ENCODE data around the gene CPVL.

CPVL gene

DNA sequence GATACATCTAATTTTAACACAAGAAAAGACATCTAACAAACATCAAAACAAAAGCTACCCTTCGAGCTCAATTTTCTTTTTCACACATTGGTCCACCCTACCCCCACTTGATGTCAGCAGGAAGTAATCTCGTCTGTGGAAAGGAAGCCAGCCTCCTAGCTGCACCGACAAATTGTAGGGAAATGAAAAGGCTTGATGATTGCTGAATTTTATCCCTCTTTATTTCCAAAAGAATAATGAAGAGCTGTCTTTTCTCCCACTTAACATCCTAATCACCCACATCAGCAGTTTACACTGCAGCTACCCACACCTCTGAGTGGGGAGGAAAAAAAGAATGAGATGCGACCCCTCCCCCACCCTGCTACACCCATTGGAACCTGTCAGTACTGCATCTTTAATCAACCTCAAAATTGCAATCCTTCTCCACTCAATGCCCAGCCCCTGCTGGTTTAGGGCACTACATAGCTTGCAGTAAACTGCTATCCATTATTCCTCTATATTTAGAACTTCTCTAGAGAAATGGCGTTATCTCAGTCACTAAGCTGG, 10.6 kb upstream of the CPVL start:
- no peak overlapping the region for H3K4me3 ChIP-seq
- no peak for DNase-seq (ENCODE audit: low spot score)

DNA sequence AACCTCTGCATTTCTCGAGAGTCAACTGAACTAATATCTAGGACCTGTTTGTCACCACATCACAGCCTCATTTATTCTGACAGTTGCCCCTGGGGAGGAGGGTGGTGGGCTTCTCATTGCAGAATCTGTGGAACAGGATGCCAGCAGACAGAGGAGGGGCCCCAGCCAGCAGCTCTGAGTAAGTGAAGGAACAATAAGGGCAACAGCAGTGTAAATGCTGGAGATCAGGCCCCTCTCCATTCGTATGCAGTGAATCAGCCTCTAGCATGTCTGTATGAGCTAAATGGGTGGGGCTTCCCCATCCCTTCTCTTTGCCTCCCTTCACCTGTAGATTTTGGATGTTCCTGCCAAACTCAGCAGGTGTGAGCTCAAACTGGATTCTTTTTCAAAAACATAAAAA, 7.7 kb upstream of the CPVL start:
- TF ChIP-seq, protein P1, sequence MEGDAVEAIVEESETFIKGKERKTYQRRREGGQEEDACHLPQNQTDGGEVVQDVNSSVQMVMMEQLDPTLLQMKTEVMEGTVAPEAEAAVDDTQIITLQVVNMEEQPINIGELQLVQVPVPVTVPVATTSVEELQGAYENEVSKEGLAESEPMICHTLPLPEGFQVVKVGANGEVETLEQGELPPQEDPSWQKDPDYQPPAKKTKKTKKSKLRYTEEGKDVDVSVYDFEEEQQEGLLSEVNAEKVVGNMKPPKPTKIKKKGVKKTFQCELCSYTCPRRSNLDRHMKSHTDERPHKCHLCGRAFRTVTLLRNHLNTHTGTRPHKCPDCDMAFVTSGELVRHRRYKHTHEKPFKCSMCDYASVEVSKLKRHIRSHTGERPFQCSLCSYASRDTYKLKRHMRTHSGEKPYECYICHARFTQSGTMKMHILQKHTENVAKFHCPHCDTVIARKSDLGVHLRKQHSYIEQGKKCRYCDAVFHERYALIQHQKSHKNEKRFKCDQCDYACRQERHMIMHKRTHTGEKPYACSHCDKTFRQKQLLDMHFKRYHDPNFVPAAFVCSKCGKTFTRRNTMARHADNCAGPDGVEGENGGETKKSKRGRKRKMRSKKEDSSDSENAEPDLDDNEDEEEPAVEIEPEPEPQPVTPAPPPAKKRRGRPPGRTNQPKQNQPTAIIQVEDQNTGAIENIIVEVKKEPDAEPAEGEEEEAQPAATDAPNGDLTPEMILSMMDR (IDR thresholded peaks at IDR 0.05) = no peak
- no peak overlapping the region for H3K4me3 ChIP-seq

More for the DNA sequence above, 10.6 kb upstream of the CPVL start:
- H3K27ac ChIP-seq = no peak overlapping the region
- TF ChIP-seq, protein P1 (IDR thresholded peaks at IDR 0.05) = no peak

DNA sequence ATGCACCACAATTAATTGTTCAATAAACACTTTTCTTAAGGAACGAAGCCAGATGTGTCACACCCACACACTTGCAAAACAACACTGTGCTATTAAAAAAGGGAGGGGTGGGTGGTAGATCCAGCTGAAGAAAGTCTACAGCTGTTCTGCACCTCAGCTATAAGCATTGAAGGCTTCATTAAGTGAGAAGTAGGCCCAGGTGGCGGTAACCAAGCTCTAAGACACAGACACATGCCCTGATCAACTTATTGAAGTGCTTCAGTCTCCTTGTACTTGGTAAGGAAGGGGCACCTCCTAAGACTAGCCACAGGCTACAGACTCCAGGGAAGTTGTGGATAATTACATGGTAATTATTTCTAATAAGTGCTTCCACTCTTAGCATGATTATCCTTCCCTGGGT, 4.5 kb upstream of the CPVL start:
- no peak overlapping the region for H3K27ac ChIP-seq
- TF ChIP-seq, protein P1 (IDR thresholded peaks at IDR 0.05) = no peak
- H3K4me3 ChIP-seq = no peak overlapping the region
- no peak for DNase-seq (ENCODE audit: low spot score)

More for the DNA sequence above, 7.7 kb upstream of the CPVL start:
- DNase-seq (ENCODE audit: low spot score) = no peak
- no peak overlapping the region for H3K27ac ChIP-seq

DNA sequence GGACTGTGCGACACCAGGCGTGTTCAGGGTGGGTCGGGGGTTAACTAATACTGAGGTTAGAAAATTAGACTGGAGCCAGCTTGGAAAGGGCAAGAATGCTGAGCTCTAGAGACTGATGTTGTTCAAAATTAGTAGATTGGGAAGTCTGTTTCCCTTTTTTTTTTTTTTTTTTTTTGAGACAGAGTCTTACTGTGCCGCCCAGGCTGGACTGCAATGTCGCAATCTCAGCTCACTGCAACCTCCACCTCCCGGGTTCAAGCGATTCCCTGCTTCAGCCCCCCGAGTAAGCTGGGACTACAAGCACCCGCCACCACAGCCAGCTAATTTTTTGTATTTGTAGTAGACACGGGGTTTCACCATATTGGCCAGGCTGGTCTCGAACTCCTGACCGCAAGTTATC, 2.7 kb upstream of the CPVL start:
- H3K27ac ChIP-seq = no peak overlapping the region
- H3K4me3 ChIP-seq = no peak overlapping the region
- DNase-seq (ENCODE audit: low spot score) = no peak
- TF ChIP-seq, protein P1 (IDR thresholded peaks at IDR 0.05) = no peak

DNA sequence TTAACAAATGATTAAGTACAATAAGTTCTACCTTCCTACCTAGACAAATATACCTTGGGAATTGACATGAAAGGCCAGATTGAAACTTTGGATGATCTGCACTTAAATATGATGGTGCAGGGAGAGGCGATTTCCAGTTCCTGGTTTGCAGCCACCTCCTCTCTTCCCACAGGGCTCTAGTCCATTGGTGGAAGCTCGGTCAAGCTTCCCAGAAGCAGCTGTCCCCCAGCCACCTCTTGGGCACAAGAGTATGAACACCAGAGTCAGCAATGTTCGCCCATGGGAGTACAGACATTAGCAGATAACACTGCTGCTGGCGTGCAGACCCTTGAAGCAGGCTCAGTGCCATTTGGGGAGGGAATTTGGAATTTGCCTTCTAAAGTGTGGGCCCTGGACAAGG, 1.5 kb upstream of the CPVL start:
- Histone ChIP-seq H3K27ac (no peak overlapping the region), H3K4me3 (no peak overlapping the region)
- TF ChIP-seq, protein P1 (IDR thresholded peaks at IDR 0.05) = no peak
- DNase-seq (ENCODE audit: low spot score) = no peak

DNA sequence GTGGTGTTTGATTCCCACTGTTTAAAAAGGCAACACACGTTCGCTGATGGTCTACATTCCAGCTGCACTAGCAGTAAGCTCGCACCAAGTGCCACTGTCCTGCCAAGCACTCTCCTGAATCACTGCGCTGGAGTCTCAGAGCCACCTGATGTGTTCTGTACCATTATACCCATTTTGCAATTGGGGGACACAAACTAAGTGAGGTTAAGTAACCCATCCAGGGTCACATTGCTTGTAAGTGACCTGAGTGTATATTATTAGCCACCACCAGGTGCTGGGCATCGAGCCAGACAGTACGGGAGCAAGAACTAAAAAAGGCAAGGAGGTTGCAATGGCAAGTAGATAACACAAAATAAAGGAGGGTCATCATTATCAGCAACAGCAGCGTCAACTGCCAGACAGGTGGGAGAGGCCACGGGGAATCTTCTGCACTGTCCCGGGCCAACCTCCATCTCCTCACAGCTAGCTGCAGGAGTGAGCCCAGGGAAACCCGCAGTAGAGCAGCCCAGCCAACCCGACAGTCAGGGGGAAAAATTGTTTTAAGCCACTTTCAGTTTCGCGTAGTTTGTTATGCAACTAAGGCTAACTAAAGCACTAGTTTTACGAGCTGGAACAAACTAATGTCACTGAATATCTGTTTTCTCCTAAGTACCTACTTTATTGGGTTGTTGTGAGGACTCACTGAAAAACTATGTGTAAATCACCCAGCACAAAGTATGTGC, 712 bp upstream of the CPVL start:
- DNase-seq (ENCODE audit: low spot score) = no peak
- peak overlapping the region in 1 of 2 donors; percentile 18 for H3K27ac ChIP-seq
- TF ChIP-seq, protein P1 (IDR thresholded peaks at IDR 0.05) = no peak
- H3K4me3 ChIP-seq = peak overlapping the region; percentile 64

DNA sequence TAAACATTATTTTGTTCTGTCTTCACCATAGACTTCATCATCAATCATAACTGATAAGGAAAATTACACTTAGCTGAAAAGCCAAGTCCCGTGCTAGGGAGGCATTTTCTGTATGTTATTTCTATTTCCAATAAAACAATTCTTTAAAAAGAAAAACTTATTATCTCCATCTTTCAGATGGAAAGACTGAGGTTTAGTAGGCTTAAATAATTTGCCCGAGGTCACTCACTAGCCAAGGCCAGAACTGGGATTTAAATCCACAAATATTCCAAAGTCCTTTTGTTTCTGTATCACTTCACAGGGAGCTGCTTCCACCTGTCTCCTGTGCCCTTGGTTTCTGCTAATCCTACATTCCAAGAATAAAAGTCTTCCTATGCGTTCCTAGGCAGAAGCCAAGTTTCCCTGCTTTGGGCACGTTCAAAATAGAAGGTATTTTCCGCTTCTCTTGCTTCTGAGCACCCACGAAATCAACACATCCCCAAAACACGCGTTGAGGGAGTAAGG, 732 bp downstream of the CPVL start:
- H3K4me3 ChIP-seq = peak overlapping the region; percentile 64
- H3K27ac ChIP-seq = peak overlapping the region in 1 of 2 donors; percentile 58
- DNase-seq (ENCODE audit: low spot score) = no peak
- TF ChIP-seq, protein P1 (IDR thresholded peaks at IDR 0.05) = no peak

Measured in coronary artery (tissue), 2 donors.